MM.1S (cell line): Measurements from ENCODE around the gene SH3RF3.

Experiments
- DNase-seq: peaks from one replicate; pipeline ENCODE4 v3.0.0-alpha.2; 2015
- H2AFZ ChIP-seq: fragments of 300-600 bp; sonication (generic); 2 replicates; pipeline ENCODE4 v1.6.0; 2016; ENCODE audit warnings: antibody characterized with exemption, low read length
- H3F3A ChIP-seq: fragments of 300-600 bp; sonication (generic); 2 replicates; pipeline ENCODE4 v1.6.1; 2016; ENCODE audit warnings: mild to moderate bottlenecking, antibody characterized with exemption, low read length, moderate library complexity, mixed read lengths; ENCODE audit not compliant: insufficient read depth
- H3K27ac ChIP-seq: fragments of 300-600 bp; sonication (generic); 2 replicates; pipeline ENCODE4 v1.5.1; 2016; ENCODE audit warnings: mild to moderate bottlenecking, low read length
- H3K27me3 ChIP-seq: fragments of 300-600 bp; sonication (generic); replicated peaks from 2 replicates; pipeline ENCODE4 v1.6.0; 2016; ENCODE audit warnings: low read length; ENCODE audit not compliant: insufficient read depth
- H3K36me3 ChIP-seq: fragments of 300-600 bp; sonication (generic); replicated peaks from 2 replicates; pipeline ENCODE4 v1.6.1; 2016; ENCODE audit warnings: mild to moderate bottlenecking, low read length, mixed read lengths; ENCODE audit not compliant: insufficient read depth
- H3K4me1 ChIP-seq: fragments of 300-600 bp; sonication (generic); 2 replicates; pipeline ENCODE4 v1.6.1; 2016; ENCODE audit warnings: low read length, mixed read lengths
- H3K4me2 ChIP-seq: fragments of 300-600 bp; sonication (generic); 2 replicates; pipeline ENCODE4 v1.6.0; 2016; ENCODE audit warnings: low read depth, low read length
- H3K4me3 ChIP-seq: fragments of 300-600 bp; sonication (generic); 2 replicates; pipeline ENCODE4 v1.5.1; 2016; ENCODE audit warnings: low read length, mixed read lengths
- H3K79me2 ChIP-seq: fragments of 300-600 bp; sonication (generic); 2 replicates; pipeline ENCODE4 v1.6.1; 2016; ENCODE audit warnings: mixed run types, low read length, mixed read lengths
- H3K9ac ChIP-seq: fragments of 300-600 bp; sonication (generic); 2 replicates; pipeline ENCODE4 v1.6.1; 2016; ENCODE audit warnings: low read length, mixed read lengths
- H3K9me2 ChIP-seq: fragments of 300-600 bp; sonication (generic); replicated peaks from 2 replicates; pipeline ENCODE4 v1.6.1; 2016; ENCODE audit warnings: mild to moderate bottlenecking, low read length, mixed read lengths; ENCODE audit not compliant: insufficient read depth
- H3K9me3 ChIP-seq: fragments of 300-600 bp; sonication (generic); replicated peaks from 2 replicates; pipeline ENCODE4 v1.6.1; 2016; ENCODE audit warnings: mild to moderate bottlenecking, low read length, mixed read lengths; ENCODE audit not compliant: insufficient read depth
- H4K20me1 ChIP-seq: fragments of 300-600 bp; sonication (generic); 2 replicates; pipeline ENCODE4 v1.6.1; 2016; ENCODE audit warnings: mild to moderate bottlenecking, low read length, moderate library complexity, mixed read lengths; ENCODE audit not compliant: insufficient read depth
- CTCF ChIP-seq: fragments of 300-600 bp; sonication (generic); IDR thresholded peaks from 2 replicates; pipeline ENCODE4 v1.5.1; 2016; ENCODE audit warnings: antibody characterized with exemption, low read length, mixed read lengths
- EZH2 ChIP-seq: fragments of 300-600 bp; sonication (generic); optimal IDR thresholded peaks from 2 replicates; pipeline ENCODE3; 2017; ENCODE audit warnings: low read depth, mild to moderate bottlenecking, antibody characterized with exemption, low read length, mixed read lengths
- EZH2phosphoT487 ChIP-seq: fragments of 300-600 bp; sonication (generic); IDR thresholded peaks from 2 replicates; pipeline ENCODE4 v1.6.1; 2018; ENCODE audit warnings: antibody characterized with exemption, low read length

SH3RF3 gene

GRCh38 chr2:109442715-109443319 lies 313.8 kb downstream of the SH3RF3 start:
- no peak overlapping the region for H3K27ac ChIP-seq
- H3K79me2 ChIP-seq = no peaks in the 10 kb centered on the region
- no peaks in the 10 kb centered on the region for H3K9me2 ChIP-seq
- no peaks in the 10 kb centered on the region for H3K27me3 ChIP-seq
- no peaks in the 10 kb centered on the region for H3K4me1 ChIP-seq
- H3K36me3 ChIP-seq = no peaks in the 10 kb centered on the region; the same call in 1 of the 2 replicates
- no peak overlapping the region for H3K9ac ChIP-seq
- no peak for TF ChIP-seq EZH2phosphoT487
- TF ChIP-seq CTCF = no peak
- TF ChIP-seq EZH2 = no peak
- DNase-seq = no peak
- H3F3A ChIP-seq = no peaks in the 10 kb centered on the region
- no peak overlapping the region for H3K4me2 ChIP-seq
- no peaks in the 10 kb centered on the region for H3K9me3 ChIP-seq
- no peak overlapping the region for H3K4me3 ChIP-seq
- no peak overlapping the region for H2AFZ ChIP-seq
- H4K20me1 ChIP-seq = no peaks in the 10 kb centered on the region

- no peak overlapping the region for H3K4me2 ChIP-seq
- no peaks in the 10 kb centered on the region for H4K20me1 ChIP-seq
- no peak overlapping the region for H3K4me3 ChIP-seq
- no peak overlapping the region for H3K9ac ChIP-seq
- no peaks in the 10 kb centered on the region for H3K4me1 ChIP-seq
- H3F3A ChIP-seq = no peaks in the 10 kb centered on the region
- H2AFZ ChIP-seq = no peak overlapping the region
- DNase-seq = no peak
- TF ChIP-seq EZH2phosphoT487 = no peak
- no peak for TF ChIP-seq EZH2
- TF ChIP-seq CTCF = no peak
- no peaks in the 10 kb centered on the region for H3K9me2 ChIP-seq
- no peaks in the 10 kb centered on the region for H3K27me3 ChIP-seq
- H3K79me2 ChIP-seq = no peaks in the 10 kb centered on the region
- H3K27ac ChIP-seq = no peak overlapping the region
- H3K9me3 ChIP-seq = no peaks in the 10 kb centered on the region
- no peaks in the 10 kb centered on the region; the same call in 1 of the 2 replicates for H3K36me3 ChIP-seq
Measured at GRCh38 chr2:109444916-109445315, 315.9 kb downstream of the SH3RF3 start.

- H3K9me3 ChIP-seq = no peaks in the 10 kb centered on the region
- no peak overlapping the region for H3K9ac ChIP-seq
- no peaks in the 10 kb centered on the region for H3F3A ChIP-seq
- H3K4me2 ChIP-seq = no peak overlapping the region
- DNase-seq = no peak
- H3K4me3 ChIP-seq = no peak overlapping the region
- no peaks in the 10 kb centered on the region for H3K27me3 ChIP-seq
- H3K36me3 ChIP-seq = no peaks in the 10 kb centered on the region
- H3K4me1 ChIP-seq = no peaks in the 10 kb centered on the region
- no peak overlapping the region for H2AFZ ChIP-seq
- TF ChIP-seq EZH2 (no peak), CTCF (no peak), EZH2phosphoT487 (no peak)
- no peaks in the 10 kb centered on the region for H3K79me2 ChIP-seq
- H3K9me2 ChIP-seq = no peaks in the 10 kb centered on the region
- no peaks in the 10 kb centered on the region for H4K20me1 ChIP-seq
- H3K27ac ChIP-seq = no peak overlapping the region
Measured at GRCh38 chr2:109446278-109447131, 317.5 kb downstream of the SH3RF3 start.
